ENCODE results near the gene ADGRV1.

The ADGRV1 gene

GRCh38 chr5:91164424-91164823, 605.8 kb downstream of the ADGRV1 start:
- Histone ChIP-seq H3K9ac (no peak overlapping the region), H3K27ac (no peak overlapping the region), H3K4me3 (no peak overlapping the region), H3K4me1 (0 out of 2 replicates have a peak, but pooled peaks cover 7% of the 10 kb centered on the region), H4K20me1 (no peaks in the 10 kb centered on the region), H3K27me3 (no peaks in the 10 kb centered on the region), H3K4me2 (no peak overlapping the region), H3K9me3 (no peaks in the 10 kb centered on the region), H3K36me3 (no peaks in the 10 kb centered on the region)
- no peak for TF ChIP-seq Cebpa-rat (IDR thresholded peaks at IDR 0.05)

GRCh38 chr5:91166059-91166807, 607.6 kb downstream of the ADGRV1 start:
- Histone ChIP-seq H3K9ac (no peak overlapping the region), H4K20me1 (no peaks in the 10 kb centered on the region), H3K4me2 (no peak overlapping the region), H3K4me1 (0 out of 2 replicates have a peak, but pooled peaks cover 7% of the 10 kb centered on the region), H3K4me3 (no peak overlapping the region), H3K36me3 (no peaks in the 10 kb centered on the region), H3K27ac (no peak overlapping the region), H3K27me3 (no peaks in the 10 kb centered on the region), H3K9me3 (no peaks in the 10 kb centered on the region)
- no peak for TF ChIP-seq Cebpa-rat (IDR thresholded peaks at IDR 0.05)

- Histone ChIP-seq H4K20me1 (no peaks in the 10 kb centered on the region), H3K4me2 (no peak overlapping the region), H3K9ac (no peak overlapping the region), H3K4me1 (no peaks in the 10 kb centered on the region), H3K9me3 (no peaks in the 10 kb centered on the region), H3K27ac (no peak overlapping the region), H3K36me3 (no peaks in the 10 kb centered on the region), H3K27me3 (no peaks in the 10 kb centered on the region), H3K4me3 (no peak overlapping the region)
- TF ChIP-seq Cebpa-rat (IDR thresholded peaks at IDR 0.05), result no peak
These were observed 610.3 kb downstream of the ADGRV1 start for GRCh38 chr5:91168859-91169258.

- Histone ChIP-seq H3K4me3 (no peak overlapping the region), H3K36me3 (no peaks in the 10 kb centered on the region), H3K27ac (no peak overlapping the region), H4K20me1 (no peaks in the 10 kb centered on the region), H3K9ac (no peak overlapping the region), H3K4me1 (no peaks in the 10 kb centered on the region), H3K27me3 (no peaks in the 10 kb centered on the region), H3K4me2 (no peak overlapping the region), H3K9me3 (no peaks in the 10 kb centered on the region)
- no peak for TF ChIP-seq Cebpa-rat (IDR thresholded peaks at IDR 0.05)
These were observed 611.7 kb downstream of the ADGRV1 start for GRCh38 chr5:91170266-91170665.

GRCh38 chr5:91171322-91171721, 612.7 kb downstream of the ADGRV1 start:
- TF ChIP-seq Cebpa-rat (IDR thresholded peaks at IDR 0.05), result no peak
- H3K27me3 ChIP-seq, result no peaks in the 10 kb centered on the region
- no peak overlapping the region for H3K4me2 ChIP-seq
- H3K36me3 ChIP-seq, result no peaks in the 10 kb centered on the region
- H3K9ac ChIP-seq, result no peak overlapping the region
- H4K20me1 ChIP-seq, result no peaks in the 10 kb centered on the region
- peaks cover 9% of the 10 kb centered on the region for H3K4me1 ChIP-seq
- no peak overlapping the region for H3K27ac ChIP-seq
- H3K4me3 ChIP-seq, result no peak overlapping the region
- no peaks in the 10 kb centered on the region for H3K9me3 ChIP-seq

- H4K20me1 ChIP-seq, result no peaks in the 10 kb centered on the region
- no peaks in the 10 kb centered on the region for H3K36me3 ChIP-seq
- H3K4me3 ChIP-seq, result no peak overlapping the region
- no peak for TF ChIP-seq Cebpa-rat (IDR thresholded peaks at IDR 0.05)
- no peak overlapping the region for H3K9ac ChIP-seq
- peaks cover 19% of the 10 kb centered on the region for H3K4me1 ChIP-seq
- H3K27ac ChIP-seq, result no peak overlapping the region
- no peaks in the 10 kb centered on the region for H3K27me3 ChIP-seq
- no peaks in the 10 kb centered on the region for H3K9me3 ChIP-seq
- H3K4me2 ChIP-seq, result no peak overlapping the region
These were observed 615.8 kb downstream of the ADGRV1 start for GRCh38 chr5:91174396-91174795.

- Histone ChIP-seq H3K4me1 (peaks cover 19% of the 10 kb centered on the region), H3K27me3 (no peaks in the 10 kb centered on the region), H3K36me3 (no peaks in the 10 kb centered on the region), H4K20me1 (no peaks in the 10 kb centered on the region), H3K4me2 (peak overlapping the region; percentile 57), H3K4me3 (no peak overlapping the region), H3K27ac (no peak overlapping the region), H3K9me3 (0 out of 2 replicates have a peak, but pooled peaks cover 3% of the 10 kb centered on the region), H3K9ac (no peak overlapping the region)
- no peak for TF ChIP-seq Cebpa-rat (IDR thresholded peaks at IDR 0.05)
These were observed 617.1 kb downstream of the ADGRV1 start for GRCh38 chr5:91175708-91176107.

- H3K36me3 ChIP-seq, result no peaks in the 10 kb centered on the region
- no peak overlapping the region for H3K4me3 ChIP-seq
- H3K27ac ChIP-seq, result no peak overlapping the region
- H3K9me3 ChIP-seq, result 0 out of 2 replicates have a peak, but pooled peaks cover 3% of the 10 kb centered on the region
- H4K20me1 ChIP-seq, result no peaks in the 10 kb centered on the region
- H3K27me3 ChIP-seq, result no peaks in the 10 kb centered on the region
- TF ChIP-seq Cebpa-rat (IDR thresholded peaks at IDR 0.05), result no peak
- peak overlapping the region; percentile 57 for H3K4me2 ChIP-seq
- peaks cover 19% of the 10 kb centered on the region for H3K4me1 ChIP-seq
- no peak overlapping the region for H3K9ac ChIP-seq
These were observed 617.9 kb downstream of the ADGRV1 start for GRCh38 chr5:91176288-91177016.

- Histone ChIP-seq H3K27ac (no peak overlapping the region), H3K4me2 (peak overlapping the region; percentile 57), H3K36me3 (no peaks in the 10 kb centered on the region), H3K9me3 (0 out of 2 replicates have a peak, but pooled peaks cover 3% of the 10 kb centered on the region), H3K4me3 (no peak overlapping the region), H3K4me1 (peaks cover 19% of the 10 kb centered on the region), H3K27me3 (no peaks in the 10 kb centered on the region), H3K9ac (no peak overlapping the region), H4K20me1 (no peaks in the 10 kb centered on the region)
- no peak for TF ChIP-seq Cebpa-rat (IDR thresholded peaks at IDR 0.05)
These were observed 618.5 kb downstream of the ADGRV1 start for GRCh38 chr5:91177085-91177484.

GRCh38 chr5:91177639-91178038, 619.0 kb downstream of the ADGRV1 start:
- H3K4me3 ChIP-seq, result no peak overlapping the region
- H3K9ac ChIP-seq, result no peak overlapping the region
- 0 out of 2 replicates have a peak, but pooled peaks cover 3% of the 10 kb centered on the region for H3K9me3 ChIP-seq
- H3K27ac ChIP-seq, result no peak overlapping the region
- no peak overlapping the region for H3K4me2 ChIP-seq
- no peaks in the 10 kb centered on the region for H4K20me1 ChIP-seq
- H3K36me3 ChIP-seq, result no peaks in the 10 kb centered on the region
- no peaks in the 10 kb centered on the region for H3K27me3 ChIP-seq
- no peak for TF ChIP-seq Cebpa-rat (IDR thresholded peaks at IDR 0.05)
- H3K4me1 ChIP-seq, result peaks cover 19% of the 10 kb centered on the region
